Renal cortical epithelial cell (primary cell): Measurements from ENCODE around the gene IFNA4. TPM values are rescaled to one million over a fixed set of nuclear protein-coding genes. Genes with fewer than 3 reads are reported as not detected.
"Not testable (repeated sequence)": the region's sequence is repeated elsewhere in the genome, so short reads cannot be mapped to it uniquely, and the experiment has no call there.

Source experiments
- DNase-seq: peaks from one replicate; pipeline ENCODE4 v3.0.0-alpha.2; 2011; ENCODE audit warnings: low read depth
- total RNA-seq: library from RNA; depleted of rRNA; stranded (reverse); fragments of >200 nt; gene quantifications from 2 replicates; pipeline ENCODE4 v1.2.3, GENCODE V29; 2014

Gene IFNA4
- total RNA-seq = not detected in 2 replicates

DNA sequence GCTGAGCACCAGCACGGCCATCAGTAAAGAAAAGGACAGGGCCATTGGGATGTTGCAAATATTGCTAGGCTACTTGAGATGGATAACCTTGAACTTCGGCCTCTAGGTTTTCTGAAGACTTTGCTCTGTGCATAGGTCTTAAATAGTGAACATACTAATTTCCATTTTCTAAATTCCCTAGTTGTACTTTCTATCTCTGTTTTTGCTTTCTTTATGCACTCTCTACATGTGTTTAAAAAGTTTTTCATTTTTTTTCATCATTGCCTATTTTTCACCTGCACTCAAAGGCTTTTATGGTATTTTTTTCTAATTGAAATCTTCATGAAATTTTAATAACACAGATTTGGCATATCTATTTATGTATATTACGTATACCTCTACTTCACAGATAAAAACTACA is at the start of gene IFNA4:
TSS of gene IFNA4 (minus strand) at position 101 of the 400 bp plus-strand sequence. CDS start at position 45, 56 bp downstream.
- DNase-seq = not testable (repeated sequence)

DNA sequence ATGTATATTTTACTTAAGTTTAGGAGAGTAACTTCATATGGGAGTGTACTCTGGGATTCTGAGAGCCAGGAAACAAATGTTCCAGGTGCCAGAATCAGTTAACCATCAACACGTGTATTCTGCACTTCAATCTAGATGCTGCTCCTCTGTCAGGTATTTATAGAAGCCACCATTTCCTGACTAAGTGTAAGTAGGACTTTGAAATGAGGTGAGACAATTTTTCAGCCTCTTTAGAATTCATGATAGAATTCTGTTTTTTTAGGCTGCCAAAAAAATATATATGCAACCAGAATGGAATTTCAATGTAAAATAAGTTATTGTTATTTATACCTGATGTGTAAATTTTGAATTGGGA is 49.0 kb upstream of the IFNA4 start:
- not testable (repeated sequence) for DNase-seq

DNA sequence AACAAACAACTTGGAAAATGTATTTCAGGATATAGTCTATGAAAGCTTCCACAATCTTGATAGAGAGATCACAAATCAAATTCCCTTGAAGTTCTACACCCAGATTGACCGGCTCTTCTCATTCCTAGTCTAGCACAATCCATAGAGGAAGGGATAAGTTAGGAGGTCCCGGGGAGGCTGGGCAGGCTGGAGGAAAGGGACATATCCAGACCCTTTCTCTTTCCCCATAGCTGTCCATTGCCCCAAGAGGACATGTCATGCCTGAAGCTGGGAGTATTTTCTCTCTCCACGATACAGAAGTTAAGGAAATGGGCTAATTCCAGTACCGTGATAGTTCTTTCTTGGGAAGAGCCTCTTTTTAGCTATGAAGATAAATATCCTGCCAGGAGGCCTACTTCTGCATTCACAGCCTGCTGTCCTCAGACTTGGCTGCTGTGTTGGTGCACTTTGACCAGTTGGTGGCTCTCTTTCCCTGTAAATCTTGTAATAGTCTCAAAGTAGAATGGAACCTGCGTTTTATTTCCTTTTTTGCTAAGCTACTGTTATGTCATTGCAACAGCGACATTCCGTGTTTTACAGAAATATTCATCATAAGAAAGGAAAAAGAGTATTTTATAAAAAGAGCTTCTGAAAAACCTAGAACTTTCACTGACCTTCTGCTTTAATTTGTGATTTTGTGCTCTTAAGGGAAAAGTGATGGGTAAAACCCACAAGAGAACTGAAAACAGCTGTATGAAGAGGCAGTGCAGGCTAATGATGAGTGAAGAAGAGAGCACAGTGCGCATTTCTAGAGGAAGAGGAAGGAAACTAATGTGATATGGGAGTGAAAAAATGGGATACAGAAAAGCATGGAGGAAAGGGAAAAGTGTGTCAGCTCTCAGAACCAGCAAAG is 48.3 kb upstream of the IFNA4 start:
- peak; percentile 42 for DNase-seq

DNA sequence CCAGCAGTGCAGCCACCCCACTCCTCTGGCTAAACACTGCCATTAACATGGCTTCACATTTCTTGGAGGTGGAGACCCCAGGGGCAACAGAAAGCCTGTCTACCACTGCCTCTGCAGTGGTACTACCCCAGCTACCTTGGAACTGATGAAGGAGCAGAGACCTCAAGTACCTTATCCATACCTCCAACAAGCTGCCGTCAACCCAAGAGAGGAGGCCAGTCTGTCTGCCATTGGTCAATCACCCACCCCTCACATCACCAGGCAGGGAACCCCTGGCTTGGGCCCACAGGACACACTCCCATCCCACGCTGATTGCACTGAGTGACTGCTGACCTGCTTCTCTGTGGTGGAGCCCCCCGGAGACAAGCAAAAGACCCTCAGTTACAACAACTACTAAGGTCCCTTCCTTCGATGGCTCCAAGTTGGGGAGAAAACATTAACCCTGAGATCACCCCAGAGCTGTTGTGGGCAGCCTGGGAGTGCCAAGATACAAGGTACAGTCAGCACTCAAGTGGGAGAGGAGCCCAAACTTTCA is 46.8 kb upstream of the IFNA4 start:
- DNase-seq = no peak

DNA sequence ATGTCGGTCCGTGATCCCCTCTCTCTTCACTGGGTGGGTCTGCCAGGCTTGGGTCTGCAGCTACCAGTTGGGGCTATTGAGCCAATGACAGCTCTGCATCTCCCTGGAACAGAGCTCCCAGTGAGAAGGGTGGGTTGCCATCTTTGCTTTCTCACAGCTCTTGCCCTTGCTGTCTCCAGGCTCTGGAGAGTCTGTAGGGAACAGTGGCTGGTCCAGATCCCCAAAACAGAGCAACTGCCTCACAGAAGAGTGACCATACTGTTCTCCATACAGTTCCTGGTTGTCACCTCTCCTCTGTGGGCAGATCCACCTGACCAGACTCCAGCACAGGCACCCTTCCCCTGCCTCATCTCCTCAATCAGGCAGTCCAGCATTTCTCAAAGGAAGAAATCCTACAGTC is 45.9 kb upstream of the IFNA4 start:
- no peak for DNase-seq

DNA sequence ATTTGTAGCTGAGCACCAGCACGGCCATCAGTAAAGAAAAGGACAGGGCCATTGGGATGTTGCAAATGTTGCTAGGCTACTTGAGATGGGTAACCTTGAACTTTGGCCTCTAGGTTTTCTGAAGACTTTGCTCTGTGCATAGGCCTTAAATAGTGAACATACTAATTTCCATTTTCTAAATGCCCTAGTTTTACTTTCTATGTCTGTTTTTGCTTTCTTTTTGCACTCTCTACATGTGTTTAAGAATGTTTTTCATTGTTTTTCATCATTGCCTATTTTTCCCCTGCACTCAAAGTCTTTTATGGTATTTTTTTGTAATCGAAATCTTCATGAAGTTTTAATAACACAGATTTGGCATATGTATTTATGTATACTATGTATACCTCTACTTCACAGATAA is 40.7 kb upstream of the IFNA4 start, which contains the start of gene IFNA17:
TSS of gene IFNA17 (minus strand) at position 101 of the 400 bp plus-strand sequence. CDS start at position 52, 49 bp downstream.
- no peak for DNase-seq

DNA sequence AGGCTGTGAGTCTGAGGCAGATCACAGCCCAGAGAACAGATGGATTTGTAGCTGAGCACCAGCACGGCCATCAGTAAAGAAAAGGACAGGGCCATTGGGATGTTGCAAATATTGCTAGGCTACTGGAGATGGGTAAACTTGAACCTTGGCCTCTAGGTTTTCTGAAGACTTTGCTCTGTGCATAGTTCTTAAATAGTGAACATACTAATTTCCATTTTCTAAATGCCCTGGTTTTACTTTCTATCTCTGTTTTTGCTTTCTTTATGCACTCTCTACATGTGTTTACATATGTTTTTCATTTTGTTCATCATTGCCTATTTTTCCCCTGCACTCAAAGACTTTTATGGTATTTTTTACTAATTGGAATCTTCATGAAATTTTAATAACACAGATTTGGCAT is 29.8 kb upstream of the IFNA4 start, which contains the start of gene IFNA16:
TSS of gene IFNA16 (minus strand) at position 101 of the 400 bp plus-strand sequence. CDS start at position 95, 6 bp downstream.
- not testable (repeated sequence) for DNase-seq

DNA sequence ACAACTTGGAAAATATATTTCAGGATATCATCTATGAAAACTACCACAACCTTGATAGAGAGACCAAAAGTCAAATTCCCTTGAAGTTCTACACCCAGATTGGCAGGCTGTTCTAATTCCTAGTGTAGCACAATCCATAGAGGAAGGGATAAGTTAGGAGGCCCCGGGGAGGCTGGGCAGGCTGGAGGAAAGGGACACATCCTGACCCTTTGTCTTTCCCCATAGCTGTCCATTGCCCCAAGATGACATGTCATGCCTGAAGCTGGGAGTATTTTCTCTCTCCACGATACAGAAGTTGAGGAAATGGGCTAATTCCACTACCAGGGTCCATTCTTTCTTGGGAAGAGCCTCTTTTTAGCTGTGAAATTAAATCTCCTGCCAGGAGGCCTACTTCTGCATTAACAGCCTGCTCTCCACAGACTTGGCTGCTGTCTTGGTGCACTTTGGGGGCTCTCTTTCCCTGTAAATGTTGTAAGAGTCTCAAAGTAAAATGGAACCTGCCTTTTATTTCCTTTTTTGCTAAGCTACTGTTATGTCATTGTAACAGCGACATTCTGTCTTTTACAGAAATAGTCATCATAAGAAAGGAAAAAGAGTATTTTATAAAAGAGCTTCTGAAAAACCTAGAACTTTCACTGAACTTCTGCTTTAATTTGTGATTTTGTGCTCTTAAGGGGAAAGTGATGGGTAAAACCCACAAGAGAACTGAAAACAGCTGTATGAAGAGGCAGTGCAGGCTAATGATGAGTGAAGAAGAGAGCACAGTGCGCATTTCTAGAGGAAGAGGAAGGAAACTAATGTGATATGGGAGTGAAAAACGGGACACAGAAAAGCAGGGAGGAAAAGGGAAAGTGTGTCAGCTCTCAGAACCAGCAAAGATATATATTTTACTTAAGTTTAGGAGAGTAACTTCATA is 26.3 kb upstream of the IFNA4 start:
- peak; percentile 8 for DNase-seq

DNA sequence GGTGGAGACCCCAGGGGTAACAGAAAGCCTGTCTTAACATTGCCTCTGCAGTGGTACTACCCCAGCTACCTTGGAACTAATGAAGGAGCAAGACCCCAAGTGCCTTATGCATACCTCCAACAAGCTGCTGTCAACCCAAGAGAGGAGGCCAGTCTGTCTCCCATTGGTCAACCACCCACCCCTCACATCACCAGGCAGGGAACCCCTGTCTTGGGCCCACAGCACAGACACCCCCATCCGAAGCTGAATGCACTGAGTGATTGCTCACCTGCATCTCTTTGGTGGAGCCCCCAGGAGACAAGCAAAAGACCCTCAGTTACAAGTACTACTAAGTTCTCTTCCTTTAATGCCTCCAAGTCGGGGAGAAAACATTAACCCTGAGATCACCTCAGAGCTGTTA is 24.8 kb upstream of the IFNA4 start:
- not testable (repeated sequence) for DNase-seq

DNA sequence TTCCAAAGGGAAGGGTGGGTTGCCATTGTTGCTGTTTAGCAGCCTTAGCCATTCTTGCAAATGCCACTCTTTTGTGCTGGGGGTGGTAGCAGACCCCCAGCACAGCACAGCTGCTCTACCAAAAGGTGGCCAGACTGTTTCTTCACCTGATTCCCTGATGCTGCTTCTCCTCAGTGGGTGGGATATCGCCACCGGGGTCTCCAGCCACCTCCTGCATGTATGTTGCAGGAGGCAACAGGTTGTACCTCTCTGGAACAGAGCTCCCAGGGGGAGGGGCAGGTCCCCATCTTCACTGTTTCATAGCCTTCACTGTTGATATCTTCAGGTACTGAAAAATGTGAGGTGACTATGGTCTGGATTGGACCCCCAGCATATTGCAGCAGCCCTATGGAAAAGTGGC is 23.4 kb upstream of the IFNA4 start:
- DNase-seq = not testable (repeated sequence)

DNA sequence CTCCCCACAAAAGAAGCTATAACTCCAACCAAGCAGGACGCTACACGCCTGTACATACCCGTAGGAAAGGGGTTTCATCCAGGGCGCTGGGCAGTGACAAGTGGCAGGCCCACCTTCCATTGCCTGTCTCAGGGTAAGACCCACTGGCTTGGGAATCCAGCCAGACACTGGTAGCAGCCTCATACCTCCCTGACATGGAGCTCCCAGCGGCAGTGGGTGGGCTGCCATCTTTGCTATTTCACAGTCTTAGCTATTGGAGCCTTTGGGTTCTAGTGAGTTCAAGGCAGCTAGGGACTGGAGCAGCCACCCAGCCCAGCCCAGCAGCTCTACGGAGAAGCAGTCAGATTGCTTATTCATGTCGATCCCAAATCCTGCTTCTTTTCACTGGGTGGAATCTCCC is 22.9 kb upstream of the IFNA4 start:
- DNase-seq = no peak

DNA sequence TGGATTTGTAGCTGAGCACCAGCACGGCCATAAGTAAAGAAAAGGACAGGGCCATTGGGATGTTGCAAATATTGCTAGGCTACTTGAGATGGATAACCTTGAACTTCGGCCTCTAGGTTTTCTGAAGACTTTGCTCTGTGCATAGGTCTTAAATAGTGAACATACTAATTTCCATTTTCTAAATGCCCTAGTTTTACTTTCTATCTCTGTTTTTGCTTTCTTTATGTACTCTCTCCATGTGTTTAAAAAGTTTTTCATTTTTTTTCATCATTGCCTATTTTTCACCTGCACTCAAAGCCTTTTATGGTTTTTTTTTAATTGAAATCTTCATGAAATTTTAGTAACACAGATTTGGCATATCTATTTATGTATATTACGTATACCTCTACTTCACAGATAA is 19.7 kb upstream of the IFNA4 start, which contains the start of gene IFNA10:
TSS of gene IFNA10 (minus strand) at position 101 of the 400 bp plus-strand sequence. CDS start at position 55, 46 bp downstream.
- not testable (repeated sequence) for DNase-seq

DNA sequence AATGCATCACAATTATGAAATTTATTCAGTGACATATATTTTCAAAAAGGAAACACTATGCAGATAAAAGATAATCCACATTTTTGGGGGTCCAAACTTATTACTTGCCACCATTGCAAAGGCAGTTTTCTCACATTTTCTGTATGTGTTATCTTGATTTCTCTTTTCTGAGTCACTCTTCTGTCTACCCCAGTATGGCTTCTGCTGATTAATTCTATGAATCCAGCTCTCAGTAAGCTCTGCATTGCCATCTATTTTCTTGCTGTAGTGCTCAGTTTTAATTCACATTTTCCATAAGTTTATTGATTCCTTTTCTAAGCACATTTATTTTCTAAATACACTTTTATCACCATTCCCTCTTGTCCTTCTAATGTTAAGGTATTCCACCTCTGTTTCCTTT is 17.8 kb upstream of the IFNA4 start:
- no peak for DNase-seq

DNA sequence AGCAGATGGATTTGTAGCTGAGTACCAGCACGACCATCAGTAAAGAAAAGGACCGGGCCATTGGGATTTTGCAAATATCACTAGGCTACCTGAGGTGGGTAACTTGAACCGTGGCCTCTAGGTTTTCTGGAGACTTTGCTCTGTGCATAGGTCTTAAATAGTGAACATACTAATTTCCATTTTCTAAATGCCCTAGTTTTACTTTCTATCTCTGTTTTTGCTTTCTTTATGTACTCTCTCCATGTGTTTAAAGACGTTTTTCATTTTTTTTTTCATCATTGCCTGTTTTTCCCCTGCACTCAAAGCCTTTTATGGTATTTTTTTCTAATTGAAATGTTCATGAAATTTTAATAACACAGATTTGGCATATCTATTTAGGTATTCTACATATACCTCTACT is 14.7 kb upstream of the IFNA4 start, which contains the start of gene IFNA7:
TSS of gene IFNA7 (minus strand) at position 101 of the 400 bp plus-strand sequence. CDS start at position 61, 40 bp downstream.
- not testable (repeated sequence) for DNase-seq

DNA sequence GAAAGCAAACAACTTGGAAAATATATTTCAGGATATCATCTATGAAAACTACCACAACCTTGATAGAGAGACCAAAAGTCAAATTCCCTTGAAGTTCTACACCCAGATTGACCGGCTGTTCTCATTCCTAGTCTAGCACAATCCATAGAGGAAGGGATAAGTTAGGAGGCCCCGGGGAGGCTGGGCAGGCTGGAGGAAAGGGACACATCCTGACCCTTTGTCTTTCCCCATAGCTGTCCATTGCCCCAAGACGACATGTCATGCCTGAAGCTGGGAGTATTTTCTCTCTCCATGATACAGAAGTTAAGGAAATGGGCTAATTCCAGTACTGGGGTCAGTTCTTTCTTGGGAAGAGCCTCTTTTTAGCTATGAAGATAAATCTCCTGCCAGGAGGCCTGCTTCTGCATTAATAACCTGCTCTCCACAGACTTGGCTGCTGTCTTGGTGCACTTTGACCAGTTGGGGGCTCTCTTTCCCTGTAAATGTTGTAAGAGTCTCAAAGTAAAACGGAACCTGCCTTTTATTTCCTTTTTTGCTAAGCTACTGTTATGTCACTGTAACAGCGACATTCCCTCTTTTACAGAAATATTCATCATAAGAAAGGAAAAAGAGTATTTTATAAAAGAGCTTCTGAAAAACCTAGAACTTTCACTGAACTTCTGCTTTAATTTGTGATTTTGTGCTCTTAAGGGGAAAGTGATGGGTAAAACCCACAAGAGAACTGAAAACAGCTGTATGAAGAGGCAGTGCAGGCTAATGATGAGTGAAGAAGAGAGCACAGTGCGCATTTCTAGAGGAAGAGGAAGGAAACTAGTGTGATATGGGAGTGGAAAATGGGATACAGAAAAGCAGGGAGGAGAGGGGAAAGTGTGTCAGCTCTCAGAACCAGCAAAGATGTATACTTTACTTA is 7.7 kb upstream of the IFNA4 start:
- DNase-seq = peak; percentile 19

DNA sequence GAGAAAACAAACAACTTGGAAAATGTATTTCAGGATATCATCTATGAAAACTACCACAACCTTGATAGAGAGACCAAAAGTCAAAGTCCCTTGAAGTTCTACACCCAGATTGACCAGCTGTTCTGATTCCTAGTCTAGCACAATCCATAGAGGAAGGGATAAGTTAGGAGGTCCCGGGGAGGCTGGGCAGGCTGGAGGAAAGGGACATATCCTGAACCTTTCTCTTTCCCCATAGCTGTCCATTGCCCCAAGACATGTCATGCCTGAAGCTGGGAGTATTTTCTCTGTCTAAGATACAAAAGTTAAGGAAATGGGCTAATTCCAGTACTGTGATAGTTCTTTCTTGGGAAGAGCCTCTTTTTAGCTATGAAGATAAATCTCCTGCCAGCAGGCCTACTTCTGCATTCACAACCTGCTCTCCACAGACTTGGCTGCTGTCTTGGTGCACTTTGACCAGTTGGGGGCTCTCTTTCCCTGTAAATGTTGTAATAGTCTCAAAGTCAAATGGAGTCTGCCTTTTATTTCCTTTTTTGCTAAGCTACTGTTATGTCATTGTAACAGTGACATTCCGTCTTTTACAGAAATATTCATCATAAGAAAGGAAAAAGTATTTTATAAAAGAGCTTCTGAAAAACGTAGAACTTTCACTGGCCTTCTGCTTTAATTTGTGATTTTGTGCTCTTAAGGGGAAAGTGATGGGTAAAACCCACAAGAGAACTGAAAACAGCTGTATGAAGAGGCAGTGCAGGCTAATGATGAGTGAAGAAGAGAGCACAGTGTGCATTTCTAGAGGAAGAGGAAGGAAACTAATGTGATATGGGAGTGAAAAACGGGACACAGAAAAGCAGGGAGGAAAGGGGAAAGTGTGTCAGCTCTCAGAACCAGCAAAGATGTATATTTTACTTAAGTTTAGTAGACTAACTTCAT is 4.3 kb downstream of the IFNA4 start:
- DNase-seq = peak; percentile 13

DNA sequence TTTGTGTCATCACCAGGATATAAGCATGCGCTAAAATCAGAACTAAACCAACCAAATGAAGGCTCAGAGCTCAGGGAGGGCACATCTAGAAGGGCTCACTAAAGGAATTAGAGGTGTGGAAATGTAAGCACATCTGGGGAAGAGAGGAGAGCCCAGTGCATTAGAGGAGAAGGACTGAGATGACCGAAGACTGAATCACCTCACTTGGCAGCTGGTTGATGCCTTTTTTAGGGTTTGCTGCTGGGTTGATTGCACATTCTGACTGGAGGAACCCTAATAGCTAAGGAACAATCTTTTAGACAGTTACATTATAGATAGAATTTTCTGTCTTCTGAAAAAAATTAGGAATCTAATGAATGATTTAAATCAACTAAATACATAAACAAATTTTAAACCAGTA is 12.7 kb downstream of the IFNA4 start:
- no peak for DNase-seq

DNA sequence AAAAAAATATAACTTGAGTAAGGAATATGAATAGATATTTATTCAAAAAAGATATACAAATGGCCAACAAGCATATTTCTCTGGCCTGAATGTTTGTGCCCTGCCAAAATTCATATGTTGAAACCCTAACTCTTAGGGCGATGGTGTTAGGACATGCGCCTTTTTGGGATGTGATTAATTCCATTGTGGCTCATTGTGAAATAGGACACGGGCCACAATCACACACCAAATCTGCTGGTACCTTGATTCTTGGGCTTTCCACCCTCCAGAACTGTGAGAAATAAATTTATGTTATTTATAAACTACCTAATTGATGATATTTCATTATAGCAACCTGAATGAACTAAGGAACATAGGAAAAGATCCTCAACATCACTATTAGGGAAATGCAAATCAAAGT is 15.2 kb downstream of the IFNA4 start:
- no peak for DNase-seq

DNA sequence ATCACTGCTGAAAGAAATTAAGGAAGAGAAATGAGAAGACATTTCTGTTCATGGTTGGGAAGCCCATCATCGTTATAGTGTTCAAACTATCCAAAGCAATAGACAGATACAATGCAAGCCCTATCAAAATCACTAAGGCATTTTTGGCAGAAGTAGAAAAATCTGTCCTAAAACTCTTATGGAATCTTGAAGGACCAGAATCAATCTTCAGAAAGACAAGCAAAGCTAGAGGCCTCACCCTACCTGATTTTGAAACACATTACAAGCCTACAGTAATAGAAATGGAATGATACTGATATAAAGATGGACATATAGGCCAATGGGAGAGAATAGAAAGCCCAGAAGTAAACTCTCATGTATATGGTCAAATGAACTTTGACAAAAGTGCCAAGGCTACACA is 16.0 kb downstream of the IFNA4 start:
- DNase-seq = no peak

DNA sequence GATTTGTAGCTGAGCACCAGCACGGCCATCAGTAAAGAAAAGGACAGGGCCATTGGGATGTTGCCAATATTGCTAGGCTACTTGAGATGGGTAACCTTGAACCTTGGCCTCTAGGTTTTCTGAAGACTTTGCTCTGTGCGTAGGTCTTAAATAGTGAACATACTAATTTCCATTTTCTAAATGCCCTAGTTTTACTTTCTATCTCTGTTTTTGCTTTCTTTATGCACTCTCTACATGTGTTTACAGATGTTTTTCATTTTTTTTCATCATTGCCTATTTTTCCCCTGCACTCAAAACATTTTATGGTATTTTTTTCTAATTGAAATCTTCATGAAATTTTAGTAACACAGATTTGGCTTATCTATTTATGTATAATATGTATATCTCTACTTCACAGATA is 20.8 kb downstream of the IFNA4 start, which contains the start of gene IFNA21:
TSS of gene IFNA21 (minus strand) at position 101 of the 400 bp plus-strand sequence. CDS start at position 53, 48 bp downstream.
- not testable (repeated sequence) for DNase-seq
